Ovary (tissue), 9 donors: ENCODE data around the gene RPS15. TPM values are rescaled to one million over a fixed set of nuclear protein-coding genes. Genes with fewer than 3 reads are reported as not detected.
A peak's percentile ranks its signal among the peaks of the same experiment; 100 is the strongest.

Experiments used
- DNase-seq, 5 donors: peaks; one replicate each; pipeline ENCODE4 v3.0.0-alpha.2; 2019 to 2020
- H3K27ac ChIP-seq, 2 donors: fragments of 200-600 bp; one replicate each; pipeline versions ENCODE4 v1.5.1 to v1.8.0; 2019 to 2022
- H3K27me3 ChIP-seq: fragments of 200-600 bp; one replicate; pipeline ENCODE4 v1.8.0; 2022
- H3K36me3 ChIP-seq: fragments of 200-600 bp; sonication (generic); one replicate; pipeline ENCODE4 v1.5.1; 2019
- H3K4me1 ChIP-seq: one replicate; pipeline ENCODE4 v1.8.1; 2013; ENCODE audit warnings: mild to moderate bottlenecking, moderate library complexity; ENCODE audit not compliant: insufficient read depth
- H3K4me3 ChIP-seq: fragments of 200-600 bp; sonication (generic); one replicate; pipeline ENCODE4 v1.5.1; 2017
- H3K9me3 ChIP-seq, 2 donors: fragments of 200-600 bp in 1 of 2; sonication (generic) in 1 of 2; one replicate each; pipeline versions ENCODE4 v1.5.1 to v1.8.1; 2013 to 2019; ENCODE audit warnings: mild to moderate bottlenecking in 1 of 2, moderate library complexity in 1 of 2
- CTCF ChIP-seq, 3 donors: fragments of 450-650 bp in 2 of 3; fragments of 200-600 bp in 1 of 3; IDR thresholded peaks; one replicate each; pipeline versions ENCODE4 v1.5.1 to v1.8.0; 2016 to 2022; ENCODE audit warnings: antibody characterized with exemption in 3 of 3, mild to moderate bottlenecking in 1 of 3
- EP300 ChIP-seq: sonication (generic); formaldehyde crosslinking; IDR thresholded peaks from one replicate; pipeline ENCODE4 v1.6.1; 2017; ENCODE audit warnings: antibody characterized with exemption
- POLR2A ChIP-seq: fragments of 450-650 bp; IDR thresholded peaks from one replicate; pipeline ENCODE4 v1.6.1; 2017; ENCODE audit warnings: antibody characterized with exemption, mild to moderate bottlenecking, moderate library complexity
- WGBS, 3 donors: extraction: QIAGEN DNeasy Blood & Tissue Kit in 1 of 3; methylation state at CpG; one replicate each; pipeline versions ENCODE4 v1.1.5 to v1.1.7; 2013 to 2017; 5-methylcytosine and 5-hydroxymethylcytosine counted together
- intact Hi-C, 4 donors: fragments of 100-400 bp; cut with DNase I; formaldehyde crosslinking; loops; one replicate each; pipeline versions ENCODE4 v1.11.0 to v1.15.1; 2022 to 2023
- polyA plus RNA-seq, 2 donors: library from polyadenylated mRNA; stranded (reverse); fragments of 200-250 nt in 1 of 2; fragments of 350-450 nt in 1 of 2; fragmentation: Illumina TruSeq in 1 of 2; extraction: RNeasy Lipid Tissue Mini Kit (QIAGEN cat#74804) in 1 of 2; gene quantifications; one replicate each; pipeline ENCODE4 v1.2.3, GENCODE V29; 2013 to 2014
- total RNA-seq, 7 donors: library from RNA; depleted of rRNA in 2 of 7; stranded (reverse); fragments of >200 nt in 2 of 7; fragmentation: NEBNext Ultra II Directional in 3 of 7; extraction: Animal tissue kit (Norgen Biotek cat#: 25700) in 3 of 7; gene quantifications; one replicate each; pipeline versions ENCODE4 v1.1.0 to v1.2.4, GENCODE V29; 2016 to 2023
- donor health status: DM: no; HTN: no; CAD: no; lungs with moderate emphysema.
- donor health status: DM: no; HTN: no; CAD: no.
- donor health status: Bipolar disorder and iron deficiency.
- donor health status: DM: yes; HTN: yes; CAD: no.
- donor health status: DM: no; HTN: no; CAD: no.
- donor health status: DM: yes; HTN: yes; CAD: no.

RPS15 gene
- total and polyA plus RNA-seq, 9 donors, result 174 to 7,253 (median 2,328) TPM

- no peaks in the 10 kb centered on the region for H3K27me3 ChIP-seq
- intact Hi-C loops, result no loop called here
- DNase-seq, result peak; percentile 99 to 100 (median 99)
- peak overlapping the region; percentile 51 for H3K4me3 ChIP-seq
- H3K4me1 ChIP-seq, result peaks cover 33% of the 10 kb centered on the region
- WGBS, 3 donors, result 0 to 1% (median 0%) methylated on average over 30 to 72 of the region's 72 CpGs
- no peak overlapping the region for H3K27ac ChIP-seq
- H3K9me3 ChIP-seq, result no peaks in the 10 kb centered on the region
- no peaks in the 10 kb centered on the region for H3K36me3 ChIP-seq
- TF ChIP-seq EP300, result no peak
- TF ChIP-seq POLR2A, result no peak
- peak in 1 of 3 donors; percentile 27 for TF ChIP-seq CTCF (IDR thresholded peaks at IDR 0.05)
Observed at GRCh38 chr19:1406774-1407527, 31.2 kb upstream of the RPS15 start.

- Histone ChIP-seq H3K27me3 (no peaks in the 10 kb centered on the region), H3K36me3 (no peaks in the 10 kb centered on the region), H3K9me3 (no peaks in the 10 kb centered on the region), H3K4me3 (peak within 1 kb of the TSS; percentile 87), H3K27ac (peak within 1 kb of the TSS; percentile 55 to 75), H3K4me1 (peaks cover 37% of the 10 kb centered on the region)
- TF ChIP-seq CTCF (IDR thresholded peaks at IDR 0.05) (no peak), POLR2A (peak; percentile 39)
- DNase-seq, result peak; percentile 53 to 77 (median 74)
- intact Hi-C loops, result no loop called here
- WGBS, 3 donors, result 0 to 3% (median 1%) methylated on average over 6 to 118 of the region's 121 CpGs
Observed at GRCh38 chr19:1407528-1408299, 30.5 kb upstream of the RPS15 start, which contains the start of gene DAZAP1. Gene DAZAP1, plus strand, starts transcription at chr19:1407586. Its CDS starts 188 bp downstream, at chr19:1407774.

GRCh38 chr19:1408300-1409203 is 29.6 kb upstream of the RPS15 start:
- H3K4me1 ChIP-seq, result peaks cover 37% of the 10 kb centered on the region
- intact Hi-C loops, result no loop called here
- WGBS, 3 donors, result 0 to 1% (median 1%) methylated on average over 32 to 69 of the region's 69 CpGs
- H3K9me3 ChIP-seq, result no peaks in the 10 kb centered on the region
- H3K27me3 ChIP-seq, result no peaks in the 10 kb centered on the region
- H3K27ac ChIP-seq, result peak overlapping the region; percentile 55 to 75
- H3K36me3 ChIP-seq, result no peaks in the 10 kb centered on the region
- DNase-seq, result peak in 3 of 5 donors; percentile 50 to 68 (median 63)
- H3K4me3 ChIP-seq, result peak overlapping the region; percentile 87
- no peak for TF ChIP-seq POLR2A
- no peak for TF ChIP-seq CTCF (IDR thresholded peaks at IDR 0.05)
- TF ChIP-seq EP300, result no peak
